ENCODE measurements around the gene BHMT. TPM values are rescaled to one million over a fixed set of nuclear protein-coding genes. Genes with fewer than 3 reads are reported as not detected.

Gene BHMT
- total and polyA plus RNA-seq, 9 of the 15 experiments (the other 6 are each of a cell fraction or from before 2014, with no cell fraction given): not detected

DNA sequence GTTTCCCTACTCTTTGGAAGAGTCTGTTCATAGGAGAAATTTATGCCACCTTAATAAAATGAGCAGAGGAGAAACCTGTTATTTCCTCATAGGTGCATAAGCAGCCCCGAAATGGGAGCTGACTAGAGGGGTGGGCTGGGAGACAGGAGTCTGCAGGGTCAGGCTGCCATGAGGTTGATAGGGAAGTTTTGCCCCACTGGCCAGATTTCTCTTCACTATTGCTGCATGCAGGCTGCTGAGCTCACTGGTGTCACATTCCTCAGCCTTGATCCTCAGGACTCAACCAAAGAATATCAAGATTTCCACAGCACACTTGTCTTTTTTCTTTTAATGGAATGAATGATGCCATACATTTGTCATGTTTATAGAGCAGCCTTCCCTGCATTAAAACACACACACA, 60.7 kb downstream of the BHMT start:
- H3K36me3 ChIP-seq (ENCODE audit: control insufficient read depth, insufficient read depth, low read length): no peaks in the 10 kb centered on the region
- FAIRE-seq (no peak), DNase-seq (ENCODE audit: extremely low read depth in 1 of 4, low spot score in 3 of 4) (no peak), ATAC-seq (no peak)
- no peak overlapping the region for H3K9ac ChIP-seq (ENCODE audit: insufficient read depth in 1 of 2, low read depth in 2 of 2, low read length in 2 of 2)
- intact Hi-C loops (cut with micrococcal nuclease) (no loop called here), in situ Hi-C loops (cut with MboI) (no loop called here)
- no peak overlapping the region for H2AFZ ChIP-seq (ENCODE audit: low read depth, low read length)
- H3K4me2 ChIP-seq (ENCODE audit: insufficient read depth, low read length): no peak overlapping the region
- H3K79me2 ChIP-seq (ENCODE audit: control insufficient read depth, insufficient read depth, low read length): no peaks in the 10 kb centered on the region
- no peaks in the 10 kb centered on the region; a peak in 1 of 5 replicates for H3K4me1 ChIP-seq (replicated peaks in 1 of 2; ENCODE audit: control insufficient read depth in 2 of 2, insufficient read depth in 2 of 2, low read length in 2 of 2)
- H4K20me1 ChIP-seq (replicated peaks; ENCODE audit: control insufficient read depth, insufficient read depth, low read length): no peaks in the 10 kb centered on the region
- H3K27ac ChIP-seq (ENCODE audit: extremely low read depth, low read depth, low read length): no peak overlapping the region
- H3K9me1 ChIP-seq (ENCODE audit: control insufficient read depth, insufficient read depth, low read length): no peaks in the 10 kb centered on the region
- no peaks in the 10 kb centered on the region for H3K27me3 ChIP-seq (ENCODE audit: control insufficient read depth in 2 of 2, insufficient read depth in 2 of 2, low read length in 2 of 2)
- no peak for TF ChIP-seq CBX3 (IDR thresholded peaks at IDR 0.05; ENCODE audit: borderline replicate concordance in 1 of 2, low read length in 2 of 2)
- TF ChIP-seq RFX7 (CRISPR knock-in tag; IDR thresholded peaks at IDR 0.05): no peak
- TF ChIP-seq SMARCA4 (IDR thresholded peaks at IDR 0.05): no peak
- TF ChIP-seq SAFB2 (IDR thresholded peaks at IDR 0.05; ENCODE audit: borderline replicate concordance, low read depth, low read length, severe bottlenecking): no peak
- TF ChIP-seq PHF20 (IDR thresholded peaks at IDR 0.05; ENCODE audit: partially characterized antibody): no peak
- TF ChIP-seq MXI1 (IDR thresholded peaks at IDR 0.05; ENCODE audit: low read depth, low read length): no peak
- TF ChIP-seq USF1 (CRISPR knock-in tag; IDR thresholded peaks at IDR 0.05): no peak
- TF ChIP-seq L3MBTL2 (IDR thresholded peaks at IDR 0.05): no peak
- TF ChIP-seq MAX (CRISPR knock-in tag; IDR thresholded peaks at IDR 0.05): no peak
- no peak for TF ChIP-seq ZNF764 (CRISPR knock-in tag; IDR thresholded peaks at IDR 0.05; ENCODE audit: low read depth)
- TF ChIP-seq, protein P1, sequence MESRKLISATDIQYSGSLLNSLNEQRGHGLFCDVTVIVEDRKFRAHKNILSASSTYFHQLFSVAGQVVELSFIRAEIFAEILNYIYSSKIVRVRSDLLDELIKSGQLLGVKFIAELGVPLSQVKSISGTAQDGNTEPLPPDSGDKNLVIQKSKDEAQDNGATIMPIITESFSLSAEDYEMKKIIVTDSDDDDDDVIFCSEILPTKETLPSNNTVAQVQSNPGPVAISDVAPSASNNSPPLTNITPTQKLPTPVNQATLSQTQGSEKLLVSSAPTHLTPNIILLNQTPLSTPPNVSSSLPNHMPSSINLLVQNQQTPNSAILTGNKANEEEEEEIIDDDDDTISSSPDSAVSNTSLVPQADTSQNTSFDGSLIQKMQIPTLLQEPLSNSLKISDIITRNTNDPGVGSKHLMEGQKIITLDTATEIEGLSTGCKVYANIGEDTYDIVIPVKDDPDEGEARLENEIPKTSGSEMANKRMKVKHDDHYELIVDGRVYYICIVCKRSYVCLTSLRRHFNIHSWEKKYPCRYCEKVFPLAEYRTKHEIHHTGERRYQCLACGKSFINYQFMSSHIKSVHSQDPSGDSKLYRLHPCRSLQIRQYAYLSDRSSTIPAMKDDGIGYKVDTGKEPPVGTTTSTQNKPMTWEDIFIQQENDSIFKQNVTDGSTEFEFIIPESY (CRISPR knock-in tag; IDR thresholded peaks at IDR 0.05): no peak
- no peak for TF ChIP-seq ZNF431 (CRISPR knock-in tag; IDR thresholded peaks at IDR 0.05)
- no peak for TF ChIP-seq BMI1 (IDR thresholded peaks at IDR 0.05; ENCODE audit: low read length)
- TF ChIP-seq, protein P2, sequence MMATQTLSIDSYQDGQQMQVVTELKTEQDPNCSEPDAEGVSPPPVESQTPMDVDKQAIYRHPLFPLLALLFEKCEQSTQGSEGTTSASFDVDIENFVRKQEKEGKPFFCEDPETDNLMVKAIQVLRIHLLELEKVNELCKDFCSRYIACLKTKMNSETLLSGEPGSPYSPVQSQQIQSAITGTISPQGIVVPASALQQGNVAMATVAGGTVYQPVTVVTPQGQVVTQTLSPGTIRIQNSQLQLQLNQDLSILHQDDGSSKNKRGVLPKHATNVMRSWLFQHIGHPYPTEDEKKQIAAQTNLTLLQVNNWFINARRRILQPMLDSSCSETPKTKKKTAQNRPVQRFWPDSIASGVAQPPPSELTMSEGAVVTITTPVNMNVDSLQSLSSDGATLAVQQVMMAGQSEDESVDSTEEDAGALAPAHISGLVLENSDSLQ (IDR thresholded peaks at IDR 0.05): no peak
- no peak for TF ChIP-seq EHMT2 (IDR thresholded peaks at IDR 0.05)
- no peak overlapping the region for H3K4me3 ChIP-seq
- CTCF ChIA-PET (ENCODE audit: low intra/inter-chr PET ratio): no interaction called here
- POLR2A ChIA-PET: interaction anchor here (1.4 kb wide), 1 partner anchor 10 kb away, joined by 3 read pairs; no protein-coding TSS in a partner anchor
- H3K9me3 ChIP-seq (replicated peaks; ENCODE audit: control insufficient read depth, insufficient read depth, low read depth, low read length): no peaks in the 10 kb centered on the region
- no TSS peak for BruUV-seq (replicated peaks)
- 0% methylated on average over 1 of the region's 1 CpG for WGBS (ENCODE audit: insufficient coverage, low coverage, missing lambda C conversion rate)
